Psoas muscle (tissue), 8 donors: Measurements from ENCODE around the gene LITAFD. TPM values are rescaled to one million over a fixed set of nuclear protein-coding genes. Genes with fewer than 3 reads are reported as not detected.
"Not testable (repeated sequence)": the region's sequence is repeated elsewhere in the genome, so short reads cannot be mapped to it uniquely, and the experiment has no call there.

Experiments used
- ATAC-seq, 4 donors: fragments of 200-7000 bp; cut with Tn5 transposase; one replicate each; pipeline ENCODE4 v1.9.1; 2020; ENCODE audit warnings: moderate library complexity in 3 of 4, mild to moderate bottlenecking in 2 of 4
- DNase-seq, 2 donors: peaks; one replicate each; pipeline ENCODE4 v3.0.0-alpha.2; 2020
- H3K27ac ChIP-seq: fragments of 200-600 bp; one replicate; pipeline ENCODE4 v1.8.0; 2022
- H3K27me3 ChIP-seq, 3 donors: fragments of 200-600 bp in 1 of 3; one replicate each; pipeline versions ENCODE4 v1.6.1 to v1.8.0; 2013 to 2022; ENCODE audit warnings: low read length in 2 of 3, mild to moderate bottlenecking in 2 of 3, moderate library complexity in 1 of 3; ENCODE audit not compliant: insufficient read depth in 3 of 3
- H3K36me3 ChIP-seq, 2 donors: fragments of 200-600 bp in 1 of 2; one replicate each; pipeline versions ENCODE4 v1.6.1 to v1.8.0; 2013 to 2022; ENCODE audit warnings: low read depth in 1 of 2, mild to moderate bottlenecking in 1 of 2, moderate library complexity in 1 of 2; ENCODE audit not compliant: insufficient read depth in 1 of 2
- H3K4me1 ChIP-seq: fragments of 200-600 bp; one replicate; pipeline ENCODE4 v1.8.0; 2022
- H3K4me3 ChIP-seq: fragments of 200-600 bp; one replicate; pipeline ENCODE4 v1.8.0; 2022; ENCODE audit warnings: mild to moderate bottlenecking
- H3K9me3 ChIP-seq: fragments of 200-600 bp; one replicate; pipeline ENCODE4 v1.8.0; 2022
- CTCF ChIP-seq: fragments of 200-600 bp; IDR thresholded peaks from one replicate; pipeline ENCODE4 v1.8.0; 2022; ENCODE audit warnings: antibody characterized with exemption
- WGBS, 3 donors: extraction: QIAGEN DNeasy Blood & Tissue Kit; methylation state at CpG; one replicate each; pipeline versions ENCODE4 v1.1.6 to v1.1.7; 2013; 5-methylcytosine and 5-hydroxymethylcytosine counted together
- intact Hi-C, 2 donors: fragments of 100-400 bp; cut with DNase I; formaldehyde crosslinking; loops; one replicate each; pipeline versions ENCODE4 v1.11.0 to v1.14.2; 2022
- polyA plus RNA-seq, 3 donors: library from polyadenylated mRNA; stranded (reverse); fragments of 200-250 nt; gene quantifications; one replicate each; pipeline ENCODE4 v1.2.3, GENCODE V29; 2013
- total RNA-seq, 4 donors: library from RNA; stranded (reverse); fragmentation: NEBNext Ultra II Directional in 2 of 4; extraction: Animal tissue kit (Norgen Biotek cat#: 25700) in 2 of 4; gene quantifications; one replicate each; pipeline versions ENCODE4 v1.2.1 to v1.2.4, GENCODE V29; 2021 to 2023
- donor health status: healthy with polysubstance abuse.
- donor health status: DM: no; HTN: no; CAD: no; lungs with moderate emphysema.
- donor health status: Bipolar disorder and iron deficiency.
- donor health status: healthy.
- donor health status: DM: yes; HTN: yes; CAD: no.
- donor health status: DM: no; HTN: no; CAD: no.
- donor health status: DM: no; HTN: no; CAD: no.
- donor health status: DM: yes; HTN: yes; CAD: no.

The LITAFD gene
- total and polyA plus RNA-seq, 7 donors = not detected

GRCh38 chr16:8872071-8872470, 10.1 kb upstream of the LITAFD start:
- Histone ChIP-seq H3K36me3 (no peaks in the 10 kb centered on the region), H3K27me3 (peaks cover 0 to 11% (median 0%) of the 10 kb centered on the region in 3 donors), H3K4me3 (no peak overlapping the region), H3K9me3 (no peaks in the 10 kb centered on the region), H3K4me1 (peaks cover 4% of the 10 kb centered on the region), H3K27ac (no peak overlapping the region)
- ATAC-seq (no peak), DNase-seq (no peak)
- WGBS, 3 donors = 94 to 96% (median 94%) methylated on average over 5 of the region's 5 CpGs
- intact Hi-C loops = no loop called here
- no peak for TF ChIP-seq CTCF

GRCh38 chr16:8872967-8873865, 8.9 kb upstream of the LITAFD start:
- H3K27ac ChIP-seq = no peak overlapping the region
- H3K36me3 ChIP-seq = no peaks in the 10 kb centered on the region
- no peaks in the 10 kb centered on the region for H3K4me1 ChIP-seq
- 85 to 88% (median 88%) methylated on average over 22 of the region's 22 CpGs for WGBS, 3 donors
- intact Hi-C loops = no loop called here
- ATAC-seq (no peak), DNase-seq (no peak)
- peaks cover 0 to under 1% (median 0%) of the 10 kb centered on the region in 3 donors for H3K27me3 ChIP-seq
- H3K4me3 ChIP-seq = no peak overlapping the region
- TF ChIP-seq CTCF = peak; percentile 9
- no peaks in the 10 kb centered on the region for H3K9me3 ChIP-seq

- ATAC-seq, H3K9me3 ChIP-seq, H3K4me1 ChIP-seq, DNase-seq, H3K4me3 ChIP-seq, intact Hi-C loops, H3K27me3 ChIP-seq, H3K27ac ChIP-seq, H3K36me3 ChIP-seq: not testable (repeated sequence)
- WGBS, 3 donors = 83 to 91% (median 89%) methylated on average over 7 of the region's 7 CpGs
Measured at GRCh38 chr16:8873866-8874195, 8.3 kb upstream of the LITAFD start.

- H3K9me3 ChIP-seq = no peaks in the 10 kb centered on the region
- H3K27ac ChIP-seq = no peak overlapping the region
- H3K4me3 ChIP-seq = no peak overlapping the region
- no peaks in the 10 kb centered on the region for H3K36me3 ChIP-seq
- TF ChIP-seq CTCF = no peak
- intact Hi-C loops = no loop called here
- 27 to 38% (median 33%) methylated on average over 6 of the region's 6 CpGs for WGBS, 3 donors
- DNase-seq = no peak
- ATAC-seq = no peak
- H3K4me1 ChIP-seq = no peaks in the 10 kb centered on the region
- no peaks in the 10 kb centered on the region for H3K27me3 ChIP-seq
Measured at GRCh38 chr16:8874388-8874787, 7.8 kb upstream of the LITAFD start.

- H3K27ac ChIP-seq, DNase-seq, H3K27me3 ChIP-seq, ATAC-seq, H3K36me3 ChIP-seq, H3K4me3 ChIP-seq, H3K9me3 ChIP-seq, intact Hi-C loops, H3K4me1 ChIP-seq: not testable (repeated sequence)
- 72 to 83% (median 74%) methylated on average over 7 of the region's 7 CpGs for WGBS, 3 donors
Measured at GRCh38 chr16:8875317-8875716, 6.8 kb upstream of the LITAFD start.
